WI38 (cell line): ENCODE data around the gene TK2.

Source experiments
- H3K4me3 ChIP-seq: 2 replicates; pipeline ENCODE4 v1.5.1; 2011; ENCODE audit warnings: low read depth, mild to moderate bottlenecking, control low read depth, low read length
- CTCF ChIP-seq: IDR thresholded peaks from 2 replicates; pipeline ENCODE4 v1.5.1; 2012; ENCODE audit warnings: low read depth, mild to moderate bottlenecking, control low read depth, low read length

Gene TK2

GRCh38 chr16:66551788-66552285 is 1.9 kb upstream of the TK2 start:
- peak overlapping the region; percentile 68 for H3K4me3 ChIP-seq
- no peak for TF ChIP-seq CTCF

GRCh38 chr16:66551348-66551759 is 1.4 kb upstream of the TK2 start:
- no peak overlapping the region for H3K4me3 ChIP-seq
- TF ChIP-seq CTCF, result no peak

GRCh38 chr16:66548868-66549267 is 1.1 kb downstream of the TK2 start:
- H3K4me3 ChIP-seq, result peak overlapping the region; percentile 77
- TF ChIP-seq CTCF, result no peak

- H3K4me3 ChIP-seq, result no peak overlapping the region
- TF ChIP-seq CTCF, result no peak
Measured at GRCh38 chr16:66548068-66548467, 1.9 kb downstream of the TK2 start.

- no peak for TF ChIP-seq CTCF
- H3K4me3 ChIP-seq, result no peak overlapping the region
Measured at GRCh38 chr16:66547101-66547989, 2.6 kb downstream of the TK2 start.

GRCh38 chr16:66544016-66544757 is 5.7 kb downstream of the TK2 start:
- no peak for TF ChIP-seq CTCF
- no peak overlapping the region for H3K4me3 ChIP-seq

- H3K4me3 ChIP-seq, result no peak overlapping the region
- no peak for TF ChIP-seq CTCF
Measured at GRCh38 chr16:66543541-66543940, 6.4 kb downstream of the TK2 start.
